ENCODE data around the gene MROH7. TPM values are rescaled to one million over a fixed set of nuclear protein-coding genes. Genes with fewer than 3 reads are reported as not detected.

MROH7 gene
- not detected for polyA plus RNA-seq (ENCODE audit: low read depth in 6 of 6)

DNA sequence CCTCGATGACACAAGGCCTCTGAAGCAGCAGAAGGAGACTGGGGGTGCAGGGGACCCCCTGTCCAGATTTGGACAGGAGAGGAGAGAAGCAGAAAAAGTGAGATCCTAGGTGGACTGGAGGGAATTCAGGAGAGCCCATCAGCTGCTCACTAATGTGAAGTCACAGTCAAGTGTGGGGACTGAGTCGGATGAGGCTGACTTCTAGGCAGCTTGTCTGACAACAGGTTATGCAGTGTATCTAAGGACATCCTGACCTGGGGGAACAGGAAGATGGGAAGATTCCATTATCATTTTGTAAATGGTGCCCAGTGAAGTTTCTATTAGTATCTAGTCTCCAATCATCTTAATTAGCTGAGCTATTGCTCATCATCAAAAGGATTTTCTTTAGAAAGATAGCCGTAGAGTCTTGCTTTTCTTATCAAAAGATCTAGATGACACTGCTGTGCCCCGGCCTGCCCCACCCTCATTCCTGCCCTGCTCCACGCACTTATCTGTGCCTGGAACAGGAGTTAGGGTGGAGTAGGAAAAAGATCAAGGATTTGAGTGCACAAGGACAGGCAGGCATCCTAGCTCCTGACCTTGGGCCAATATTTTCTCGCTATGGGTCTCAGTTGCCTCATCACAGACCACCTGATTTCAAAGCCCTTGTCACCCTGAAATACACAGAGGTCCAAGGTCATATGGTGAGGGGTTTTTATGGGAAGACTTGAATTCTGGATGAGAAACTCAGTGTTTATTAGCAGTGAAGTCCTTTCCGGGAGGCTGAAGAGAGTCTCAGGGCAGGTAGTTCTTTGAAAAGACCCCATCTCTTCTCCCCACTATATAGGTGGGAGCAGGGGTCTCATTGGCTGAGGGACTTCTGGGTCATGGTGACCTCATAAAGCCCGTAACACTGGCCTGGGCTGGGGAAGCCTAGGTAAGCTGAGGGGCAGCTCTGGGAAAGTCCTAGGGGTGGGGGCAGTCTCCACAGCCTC, at the start of gene MROH7:
Gene MROH7, plus strand, starts transcription at position 924 of the 974 bp plus-strand sequence. CDS start 11,141 bp downstream, outside the sequence.
- DNase-seq, result no peak
- no peak for ATAC-seq (ENCODE audit: low read depth in 2 of 2)
- Mint-ChIP-seq H3K4me1 (no peaks in the 10 kb centered on the region), H3K4me3 (no peak within 1 kb of the TSS), H3K27me3 (peaks cover 0 to 8% (median 7%) of the 10 kb centered on the region in 3 donors), H3K9me3 (peaks cover 8 to 28% (median 15%) of the 10 kb centered on the region in 7 donors), H3K36me3 (peaks cover 8 to 10% of the 10 kb centered on the region in 2 donors), H3K27ac (peak within 1 kb of the TSS in 1 of 6 donors; percentile 42)

- no peaks in the 10 kb centered on the region for H3K9me3 Mint-ChIP-seq
- H3K36me3 Mint-ChIP-seq, result peaks cover 0 to 5% of the 10 kb centered on the region in 2 donors
- DNase-seq (no peak), ATAC-seq (ENCODE audit: low read depth in 2 of 2) (no peak)
- no peak overlapping the region for H3K4me3 Mint-ChIP-seq
- no peaks in the 10 kb centered on the region for H3K27me3 Mint-ChIP-seq
- no peaks in the 10 kb centered on the region for H3K4me1 Mint-ChIP-seq
- no peak overlapping the region for H3K27ac Mint-ChIP-seq
Observed at GRCh38 chr1:54593571-54594160, 47.9 kb upstream of the MROH7 start.

DNA sequence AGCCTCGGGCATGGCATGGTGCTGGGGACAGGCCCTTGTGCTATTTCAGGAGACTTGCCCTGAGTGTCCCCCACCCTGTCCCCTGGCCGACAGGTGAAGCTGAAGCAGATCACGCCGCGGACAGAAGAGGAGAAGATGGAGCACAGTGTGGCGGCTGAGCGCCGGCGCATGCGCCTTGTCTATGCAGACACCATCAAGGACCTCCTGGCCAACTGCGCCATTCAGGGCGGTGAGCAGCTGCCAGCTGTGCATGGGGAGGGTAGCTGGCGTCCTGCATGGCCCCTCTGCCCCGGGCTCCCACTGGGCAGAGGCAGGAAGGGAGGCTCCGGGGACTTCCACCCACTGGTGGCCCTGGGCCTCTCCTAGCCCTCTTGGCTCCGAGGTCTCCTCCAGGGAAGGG, 47.1 kb upstream of the MROH7 start:
- H3K4me1 Mint-ChIP-seq, result no peaks in the 10 kb centered on the region
- H3K27me3 Mint-ChIP-seq, result no peaks in the 10 kb centered on the region
- DNase-seq, result no peak
- no peak overlapping the region for H3K4me3 Mint-ChIP-seq
- H3K36me3 Mint-ChIP-seq, result peaks cover 0 to 5% of the 10 kb centered on the region in 2 donors
- no peaks in the 10 kb centered on the region for H3K9me3 Mint-ChIP-seq
- H3K27ac Mint-ChIP-seq, result no peak overlapping the region
- ATAC-seq (ENCODE audit: low read depth in 2 of 2), result no peak

GRCh38 chr1:54595956-54596498, 45.6 kb upstream of the MROH7 start:
- DNase-seq (no peak), ATAC-seq (ENCODE audit: low read depth in 2 of 2) (no peak)
- Mint-ChIP-seq H3K4me3 (peak overlapping the region in 1 of 8 donors; percentile 6), H3K4me1 (no peaks in the 10 kb centered on the region), H3K36me3 (peaks cover 0 to 5% of the 10 kb centered on the region in 2 donors), H3K27me3 (no peaks in the 10 kb centered on the region), H3K9me3 (no peaks in the 10 kb centered on the region), H3K27ac (peak overlapping the region in 1 of 6 donors; percentile 42)

DNA sequence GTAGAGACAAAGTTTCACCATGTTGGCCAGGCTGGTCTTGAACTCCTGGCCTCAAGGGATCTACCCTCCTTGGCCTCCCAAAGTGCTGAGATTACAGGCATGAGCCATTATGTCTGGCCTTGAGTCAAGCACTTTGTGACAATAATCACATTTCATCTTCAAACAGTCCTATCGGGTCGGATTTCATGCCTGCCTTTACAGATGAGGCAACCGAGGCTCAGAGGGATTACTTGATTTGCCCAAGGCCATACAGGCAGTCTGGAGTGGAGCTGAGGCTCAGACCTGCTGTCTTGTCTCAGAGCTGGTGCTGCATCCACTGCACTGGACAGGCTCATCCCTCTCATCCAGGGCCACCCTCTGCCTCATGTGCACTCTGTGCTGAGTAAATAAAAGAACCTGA, 44.8 kb upstream of the MROH7 start:
- Mint-ChIP-seq H3K4me1 (no peaks in the 10 kb centered on the region), H3K9me3 (no peaks in the 10 kb centered on the region), H3K27me3 (no peaks in the 10 kb centered on the region), H3K36me3 (peaks cover 0 to 5% of the 10 kb centered on the region in 2 donors), H3K27ac (no peak overlapping the region), H3K4me3 (no peak overlapping the region)
- DNase-seq (no peak), ATAC-seq (ENCODE audit: low read depth in 2 of 2) (no peak)

DNA sequence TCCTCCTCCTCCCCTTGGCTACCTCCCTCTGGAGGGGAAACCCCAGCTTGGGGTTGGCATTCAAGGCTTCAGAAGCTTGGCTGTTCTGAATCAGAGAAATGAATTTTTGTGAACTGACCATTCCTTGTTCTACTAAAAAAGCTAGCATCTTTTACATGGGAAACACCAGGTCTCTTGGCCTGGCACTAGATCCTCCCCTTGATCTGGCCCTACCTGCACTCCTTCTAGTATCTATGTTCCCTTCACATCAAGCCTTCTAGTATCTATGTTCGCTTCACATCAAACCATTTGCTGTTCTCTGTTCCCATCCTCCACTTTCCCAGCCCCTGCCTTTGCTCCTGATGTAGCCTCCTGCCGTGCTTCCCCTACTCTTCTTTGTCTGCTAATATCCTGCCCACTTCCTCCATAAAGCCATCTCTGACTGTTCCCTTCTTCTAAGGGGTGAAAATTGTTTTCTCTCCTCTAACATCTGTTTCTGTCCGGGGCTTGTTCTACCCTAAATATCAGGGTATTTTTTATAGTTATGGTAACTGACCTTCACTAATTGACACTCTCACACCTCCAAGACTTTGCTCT, 44.0 kb upstream of the MROH7 start:
- Mint-ChIP-seq H3K27ac (peak overlapping the region in 1 of 6 donors; percentile 3), H3K4me1 (no peaks in the 10 kb centered on the region), H3K9me3 (no peaks in the 10 kb centered on the region), H3K27me3 (no peaks in the 10 kb centered on the region), H3K4me3 (no peak overlapping the region), H3K36me3 (peaks cover 0 to 5% of the 10 kb centered on the region in 2 donors)
- DNase-seq, result no peak
- no peak for ATAC-seq (ENCODE audit: low read depth in 2 of 2)

DNA sequence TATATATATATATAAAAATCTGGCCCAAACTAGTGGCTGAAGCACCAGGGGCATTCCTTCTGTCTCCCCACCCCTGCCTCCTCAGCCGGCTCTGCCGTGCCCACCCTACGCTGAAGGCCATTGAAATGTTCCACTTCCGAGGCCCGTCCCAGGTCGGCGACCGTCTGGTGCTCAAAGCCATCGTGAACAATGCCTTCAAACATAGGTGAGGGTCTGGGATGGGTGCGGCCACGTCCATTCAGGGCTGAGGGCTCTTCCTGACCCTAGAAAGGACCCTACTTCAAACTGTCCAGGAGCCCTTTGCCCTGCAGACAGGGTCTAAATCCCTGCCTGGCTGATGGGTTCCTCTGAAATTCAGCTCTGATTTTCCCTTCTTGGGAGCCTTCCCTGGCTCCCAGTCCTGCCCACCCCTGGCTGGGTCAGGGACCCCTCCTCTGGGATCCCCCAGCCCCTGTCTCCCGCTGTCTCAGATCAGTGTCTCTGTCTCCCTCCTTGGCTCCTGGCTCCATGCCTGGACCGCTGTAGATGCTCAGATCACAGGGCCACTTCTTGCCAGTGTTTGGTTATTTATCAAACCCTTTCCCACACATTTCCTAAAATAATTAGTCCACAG, 42.3 kb upstream of the MROH7 start:
- no peak for DNase-seq
- Mint-ChIP-seq H3K4me1 (peaks cover under 1 to 2% (median 1%) of the 10 kb centered on the region in 3 donors), H3K27ac (no peak overlapping the region), H3K4me3 (no peak overlapping the region), H3K27me3 (no peaks in the 10 kb centered on the region), H3K9me3 (no peaks in the 10 kb centered on the region), H3K36me3 (peaks cover 0 to 5% of the 10 kb centered on the region in 2 donors)
- ATAC-seq (ENCODE audit: low read depth in 2 of 2), result no peak

- peaks cover 0 to 6% (median 0%) of the 10 kb centered on the region in 3 donors for H3K27me3 Mint-ChIP-seq
- H3K4me3 Mint-ChIP-seq, result peak overlapping the region in 1 of 8 donors; percentile 10
- H3K4me1 Mint-ChIP-seq, result peaks cover 7 to 13% (median 8%) of the 10 kb centered on the region in 3 donors
- peaks cover 0 to 5% of the 10 kb centered on the region in 2 donors for H3K36me3 Mint-ChIP-seq
- ATAC-seq (ENCODE audit: low read depth in 2 of 2) (no peak), DNase-seq (no peak)
- H3K27ac Mint-ChIP-seq, result peak overlapping the region in 2 of 6 donors; percentile 5 to 12
- H3K9me3 Mint-ChIP-seq, result no peaks in the 10 kb centered on the region
Observed at GRCh38 chr1:54600947-54601721, 40.5 kb upstream of the MROH7 start.

DNA sequence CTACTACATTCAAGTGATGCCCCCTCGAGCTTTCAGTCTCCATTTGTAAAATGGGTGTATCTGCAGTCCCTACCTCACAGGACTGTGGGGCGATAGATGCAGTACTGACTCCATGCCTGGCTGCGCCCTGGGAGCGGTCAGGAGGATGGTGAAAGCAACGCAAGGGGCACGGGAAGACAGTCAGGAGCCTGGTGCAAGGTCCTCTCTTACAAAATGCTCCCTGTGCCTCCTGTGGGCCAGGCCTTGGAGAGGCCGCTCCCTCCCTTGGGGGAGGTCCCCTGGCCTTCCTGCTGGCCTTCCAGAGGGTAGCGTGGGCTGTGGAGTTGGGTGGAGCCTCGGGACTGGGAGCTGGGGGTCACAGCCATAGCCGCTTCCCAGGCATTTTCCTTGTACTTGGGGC, 39.9 kb upstream of the MROH7 start:
- Mint-ChIP-seq H3K36me3 (peaks cover 0 to 5% of the 10 kb centered on the region in 2 donors), H3K9me3 (no peaks in the 10 kb centered on the region), H3K27me3 (peaks cover 0 to 6% (median 0%) of the 10 kb centered on the region in 3 donors), H3K4me3 (no peak overlapping the region), H3K4me1 (peaks cover 7 to 13% (median 8%) of the 10 kb centered on the region in 3 donors), H3K27ac (no peak overlapping the region)
- no peak for DNase-seq
- ATAC-seq (ENCODE audit: low read depth in 2 of 2), result no peak

- Mint-ChIP-seq H3K36me3 (peaks cover 0 to 3% of the 10 kb centered on the region in 2 donors), H3K4me3 (no peak overlapping the region), H3K27ac (no peak overlapping the region), H3K4me1 (peaks cover 7 to 13% (median 8%) of the 10 kb centered on the region in 3 donors), H3K9me3 (no peaks in the 10 kb centered on the region), H3K27me3 (peaks cover 0 to 6% (median 0%) of the 10 kb centered on the region in 3 donors)
- ATAC-seq (ENCODE audit: low read depth in 2 of 2) (no peak), DNase-seq (no peak)
Observed at GRCh38 chr1:54602554-54602953, 39.0 kb upstream of the MROH7 start.

DNA sequence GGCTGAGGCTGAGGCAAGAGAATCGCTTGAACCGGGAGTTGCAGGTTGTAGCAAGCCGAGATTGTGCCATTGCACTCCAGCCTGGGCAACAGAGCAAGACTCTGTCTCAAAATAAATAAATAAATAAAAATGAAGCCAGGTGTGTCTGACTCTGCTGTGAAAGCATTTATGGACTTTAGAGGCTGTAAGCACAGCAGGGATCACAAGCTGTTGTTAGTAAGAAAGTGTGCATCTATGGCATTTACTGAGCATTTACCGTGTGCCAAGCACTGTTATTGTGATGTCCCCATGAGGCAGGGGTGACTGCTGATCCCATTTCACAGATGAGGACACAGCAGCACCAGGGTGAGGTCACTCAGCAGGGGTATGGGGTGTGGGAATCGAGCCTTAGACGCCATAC, 38.3 kb upstream of the MROH7 start:
- no peaks in the 10 kb centered on the region for H3K9me3 Mint-ChIP-seq
- ATAC-seq (ENCODE audit: low read depth in 2 of 2), result no peak
- no peak overlapping the region for H3K4me3 Mint-ChIP-seq
- peaks cover 7 to 13% (median 8%) of the 10 kb centered on the region in 3 donors for H3K4me1 Mint-ChIP-seq
- DNase-seq, result no peak
- no peak overlapping the region for H3K27ac Mint-ChIP-seq
- H3K27me3 Mint-ChIP-seq, result peaks cover 0 to 6% (median 0%) of the 10 kb centered on the region in 3 donors
- no peaks in the 10 kb centered on the region for H3K36me3 Mint-ChIP-seq

DNA sequence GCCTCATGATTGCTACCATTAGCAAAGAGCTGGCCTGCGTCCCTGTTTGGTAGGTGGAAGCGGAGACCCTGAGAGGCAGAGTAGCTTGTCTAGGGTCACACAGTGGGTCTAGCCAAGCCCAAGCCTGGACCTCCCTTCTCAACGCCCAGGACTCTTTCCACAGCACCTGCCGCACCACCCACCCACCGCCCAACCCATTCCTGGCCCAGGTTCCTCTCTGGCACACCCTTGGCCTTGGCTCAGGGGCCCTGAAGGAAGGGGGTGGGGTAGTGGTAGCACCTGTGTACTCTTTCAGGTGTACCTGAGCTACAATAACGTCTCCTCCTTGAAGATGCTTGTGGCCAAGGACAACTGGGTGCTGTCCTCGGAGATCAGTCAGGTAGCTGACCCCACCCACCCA, 37.5 kb upstream of the MROH7 start:
- ATAC-seq (ENCODE audit: low read depth in 2 of 2), result no peak
- Mint-ChIP-seq H3K4me1 (peaks cover 7 to 13% (median 8%) of the 10 kb centered on the region in 3 donors), H3K9me3 (no peaks in the 10 kb centered on the region), H3K36me3 (no peaks in the 10 kb centered on the region), H3K27ac (peak overlapping the region in 1 of 6 donors; percentile 21), H3K4me3 (no peak overlapping the region), H3K27me3 (peaks cover 0 to 6% (median 0%) of the 10 kb centered on the region in 3 donors)
- no peak for DNase-seq

Measured in naive B cell (primary cell).